Coronary artery (tissue), 2 donors: ENCODE measurements around the gene PML.
A peak's percentile ranks its signal among the peaks of the same experiment; 100 is the strongest.
"Not testable (repeated sequence)": the region's sequence is repeated elsewhere in the genome, so short reads cannot be mapped to it uniquely, and the experiment has no call there.

ENCODE experiments used
- DNase-seq: peaks from one replicate; pipeline ENCODE4 v3.0.0-alpha.2; 2017; ENCODE audit warnings: low spot score
- H3K27ac ChIP-seq, 2 donors: fragments of 200-600 bp; sonication (generic); one replicate each; pipeline ENCODE4 v1.5.1; 2016 to 2019
- H3K4me3 ChIP-seq: fragments of 200-600 bp; sonication (generic); 2 replicates; pipeline ENCODE4 v1.5.1; 2016; ENCODE audit warnings: mild to moderate bottlenecking, moderate library complexity
- TF ChIP-seq, protein P1 (sequence below): fragments of 200-600 bp; sonication (generic); IDR thresholded peaks from one replicate; pipeline ENCODE4 v1.5.1; 2019; ENCODE audit warnings: antibody characterized with exemption

PML gene

DNA sequence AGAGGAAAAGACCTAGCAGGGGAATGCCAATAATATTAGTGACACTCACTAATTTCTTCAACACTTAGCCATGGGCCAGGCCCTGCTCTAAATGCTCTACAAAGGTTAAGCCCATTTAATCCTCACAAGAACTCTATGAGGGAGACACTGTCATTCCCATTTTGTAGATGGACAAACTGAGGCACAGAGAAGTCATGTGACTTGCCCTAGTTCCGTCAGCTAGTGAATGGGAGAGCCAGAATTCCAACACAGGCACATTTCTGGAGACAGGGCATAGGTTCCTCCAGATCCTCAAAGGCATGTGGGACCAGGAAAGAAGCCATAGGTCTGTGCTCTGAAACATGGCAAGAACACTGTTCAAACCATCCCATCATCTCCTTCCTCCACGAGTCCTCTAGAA is 36.7 kb upstream of the PML start:
- H3K4me3 ChIP-seq = no peak overlapping the region
- peak; percentile 50 for DNase-seq
- TF ChIP-seq, protein P1, sequence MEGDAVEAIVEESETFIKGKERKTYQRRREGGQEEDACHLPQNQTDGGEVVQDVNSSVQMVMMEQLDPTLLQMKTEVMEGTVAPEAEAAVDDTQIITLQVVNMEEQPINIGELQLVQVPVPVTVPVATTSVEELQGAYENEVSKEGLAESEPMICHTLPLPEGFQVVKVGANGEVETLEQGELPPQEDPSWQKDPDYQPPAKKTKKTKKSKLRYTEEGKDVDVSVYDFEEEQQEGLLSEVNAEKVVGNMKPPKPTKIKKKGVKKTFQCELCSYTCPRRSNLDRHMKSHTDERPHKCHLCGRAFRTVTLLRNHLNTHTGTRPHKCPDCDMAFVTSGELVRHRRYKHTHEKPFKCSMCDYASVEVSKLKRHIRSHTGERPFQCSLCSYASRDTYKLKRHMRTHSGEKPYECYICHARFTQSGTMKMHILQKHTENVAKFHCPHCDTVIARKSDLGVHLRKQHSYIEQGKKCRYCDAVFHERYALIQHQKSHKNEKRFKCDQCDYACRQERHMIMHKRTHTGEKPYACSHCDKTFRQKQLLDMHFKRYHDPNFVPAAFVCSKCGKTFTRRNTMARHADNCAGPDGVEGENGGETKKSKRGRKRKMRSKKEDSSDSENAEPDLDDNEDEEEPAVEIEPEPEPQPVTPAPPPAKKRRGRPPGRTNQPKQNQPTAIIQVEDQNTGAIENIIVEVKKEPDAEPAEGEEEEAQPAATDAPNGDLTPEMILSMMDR = no peak
- no peak overlapping the region for H3K27ac ChIP-seq

- H3K27ac ChIP-seq = no peak overlapping the region
- H3K4me3 ChIP-seq = no peak overlapping the region
- TF ChIP-seq, protein P1 = no peak
- peak; percentile 45 for DNase-seq
Measured at GRCh38 chr15:73959012-73959581, 35.4 kb upstream of the PML start.

DNA sequence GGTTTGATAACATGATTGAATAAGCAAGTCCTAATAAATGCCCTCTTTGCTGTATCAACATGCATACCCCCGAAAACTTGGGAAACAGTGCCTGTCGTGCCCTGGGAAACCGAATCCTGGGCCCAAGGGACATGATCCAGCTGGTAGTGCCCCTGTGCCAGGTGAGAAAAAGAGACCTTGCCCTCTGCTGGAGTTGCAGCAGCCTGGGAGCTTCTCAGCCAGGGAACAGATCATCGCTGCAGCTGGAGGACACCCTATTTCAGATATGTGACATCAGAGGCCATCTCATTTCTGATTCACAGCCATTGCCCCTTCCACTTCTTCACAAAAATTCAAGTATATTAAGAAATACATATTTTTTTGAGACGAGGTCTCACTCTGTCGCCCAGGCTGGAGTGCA is 34.7 kb upstream of the PML start:
- peak; percentile 56 for DNase-seq
- TF ChIP-seq, protein P1 = no peak
- Histone ChIP-seq H3K27ac (no peak overlapping the region), H3K4me3 (no peak overlapping the region)

- H3K4me3 ChIP-seq, DNase-seq, H3K27ac ChIP-seq: not testable (repeated sequence)
Measured at GRCh38 chr15:73960472-73961070, 33.9 kb upstream of the PML start.

GRCh38 chr15:73962433-73962832 is 32.1 kb upstream of the PML start:
- Histone ChIP-seq H3K4me3 (no peak overlapping the region), H3K27ac (no peak overlapping the region)
- TF ChIP-seq, protein P1 = no peak
- no peak for DNase-seq

GRCh38 chr15:73964736-73965093 is 29.8 kb upstream of the PML start:
- peak; percentile 89 for DNase-seq
- Histone ChIP-seq H3K27ac (no peak overlapping the region), H3K4me3 (peak overlapping the region; percentile 13)
- TF ChIP-seq, protein P1 = peak; percentile 88

GRCh38 chr15:73965094-73965757 is 29.3 kb upstream of the PML start:
- H3K27ac ChIP-seq = no peak overlapping the region
- peak overlapping the region; percentile 13 for H3K4me3 ChIP-seq
- TF ChIP-seq, protein P1 = no peak
- peak; percentile 43 for DNase-seq
